Neuronal stem cell (in vitro differentiated cells): Measurements from ENCODE around the gene TSPO.

Source experiments
- DNase-seq: peaks from one replicate; pipeline ENCODE4 v3.0.0-alpha.2; 2013; ENCODE audit warnings: low spot score
- H2AFZ ChIP-seq: one replicate; pipeline ENCODE4 v1.6.1; 2013; ENCODE audit warnings: mild to moderate bottlenecking, low read length, inconsistent platforms
- H2AK5ac ChIP-seq: 2 replicates; pipeline ENCODE4 v1.6.1; 2013; ENCODE audit warnings: low read depth, mild to moderate bottlenecking, inconsistent platforms, low read length, moderate library complexity, mixed read lengths
- H2BK120ac ChIP-seq: 2 replicates; pipeline ENCODE4 v1.6.1; 2013; ENCODE audit warnings: low read depth, mild to moderate bottlenecking, inconsistent platforms, low read length, moderate library complexity, mixed read lengths
- H2BK12ac ChIP-seq: one replicate; pipeline ENCODE4 v1.6.1; 2013; ENCODE audit warnings: low read length, inconsistent platforms
- H2BK15ac ChIP-seq: 2 replicates; pipeline ENCODE4 v1.6.1; 2013; ENCODE audit warnings: mild to moderate bottlenecking, low read length, inconsistent platforms, mixed read lengths
- H2BK5ac ChIP-seq: one replicate; pipeline ENCODE4 v1.6.1; 2013; ENCODE audit warnings: inconsistent platforms, mild to moderate bottlenecking, low read length, moderate library complexity
- H3K14ac ChIP-seq: one replicate; pipeline ENCODE4 v1.6.1; 2013; ENCODE audit warnings: low read length, inconsistent platforms
- H3K18ac ChIP-seq: 2 replicates; pipeline ENCODE4 v1.6.1; 2013; ENCODE audit warnings: low read length, inconsistent platforms
- H3K23ac ChIP-seq: 2 replicates; pipeline ENCODE4 v1.6.1; 2013; ENCODE audit warnings: low read depth, mild to moderate bottlenecking, mixed read lengths, low read length, inconsistent platforms; ENCODE audit not compliant: poor library complexity
- H3K27ac ChIP-seq: replicated peaks from 3 replicates; pipeline ENCODE4 v1.5.1; 2013; ENCODE audit warnings: low read length, inconsistent platforms
- H3K27me3 ChIP-seq, 3 experiments: 2 replicates each; pipeline ENCODE4 v1.6.1; 2013; ENCODE audit warnings: low read length in 3 of 3, mild to moderate bottlenecking in 2 of 3, inconsistent platforms in 1 of 3, low read depth in 1 of 3, mixed read lengths in 1 of 3, moderate library complexity in 1 of 3; ENCODE audit not compliant: control insufficient read depth in 3 of 3, insufficient read depth in 3 of 3
- H3K36me3 ChIP-seq, 2 donors: replicated peaks in 1 of 2; 2 replicates each; pipeline ENCODE4 v1.6.1; 2013; ENCODE audit warnings: low read length in 2 of 2; ENCODE audit not compliant: control insufficient read depth in 2 of 2, insufficient read depth in 2 of 2
- H3K4ac ChIP-seq: 2 replicates; pipeline ENCODE4 v1.6.1; 2013; ENCODE audit warnings: inconsistent platforms, mild to moderate bottlenecking, low read length, moderate library complexity
- H3K4me1 ChIP-seq, 2 donors: 1 replicate in 1 of 2; 2 replicates in 1 of 2; pipeline ENCODE4 v1.6.1; 2013; ENCODE audit warnings: low read length in 2 of 2, low read depth in 1 of 2; ENCODE audit not compliant: control insufficient read depth in 2 of 2, insufficient read depth in 1 of 2
- H3K4me2 ChIP-seq: one replicate; pipeline ENCODE4 v1.6.1; 2013; ENCODE audit warnings: mild to moderate bottlenecking, low read length, inconsistent platforms; ENCODE audit not compliant: insufficient read depth, poor library complexity, severe bottlenecking
- H3K4me3 ChIP-seq, 2 donors: 2 replicates each; pipeline ENCODE4 v1.5.1; 2013; ENCODE audit warnings: low read length in 2 of 2, mild to moderate bottlenecking in 2 of 2, inconsistent platforms in 1 of 2, moderate library complexity in 1 of 2
- H3K79me1 ChIP-seq: one replicate; pipeline ENCODE4 v1.6.1; 2013; ENCODE audit warnings: low read depth, mild to moderate bottlenecking, inconsistent platforms, low read length, moderate library complexity
- H3K9ac ChIP-seq: one replicate; pipeline ENCODE4 v1.6.1; 2013; ENCODE audit warnings: mild to moderate bottlenecking, low read depth, low read length, inconsistent platforms; ENCODE audit not compliant: poor library complexity
- H3K9me3 ChIP-seq, 2 donors: replicated peaks in 1 of 2; 2 replicates each; pipeline versions ENCODE3 to v1.6.1; 2013; ENCODE audit warnings: low read length in 2 of 2, mild to moderate bottlenecking in 2 of 2, inconsistent platforms in 1 of 2, low read depth in 1 of 2, mixed read lengths in 1 of 2, moderate library complexity in 1 of 2; ENCODE audit not compliant: control insufficient read depth in 2 of 2, insufficient read depth in 1 of 2
- H4K8ac ChIP-seq: one replicate; pipeline ENCODE4 v1.6.1; 2013; ENCODE audit warnings: low read depth, mild to moderate bottlenecking, inconsistent platforms, low read length, moderate library complexity
- H4K91ac ChIP-seq: one replicate; pipeline ENCODE4 v1.6.1; 2013; ENCODE audit warnings: low read length, low read depth, mild to moderate bottlenecking, inconsistent platforms; ENCODE audit not compliant: poor library complexity
- WGBS, 2 donors: extraction: QIAGEN DNeasy Blood & Tissue Kit; methylation state at CpG; one replicate each; pipeline ENCODE4 v1.1.7; 2013; ENCODE audit warnings: missing lambda C conversion rate in 2 of 2, mixed read lengths in 1 of 2; ENCODE audit not compliant: insufficient read length in 2 of 2, insufficient replicate concordance in 1 of 2; ENCODE audit errors: extremely low coverage in 2 of 2; 5-methylcytosine and 5-hydroxymethylcytosine counted together

TSPO gene

GRCh38 chr22:43200031-43200430 lies 48.7 kb downstream of the TSPO start:
- Histone ChIP-seq H2AK5ac (no peak overlapping the region), H3K27me3 (peaks cover 0 to 22% (median 0%) of the 10 kb centered on the region in 3 experiments), H2BK120ac (no peak overlapping the region), H3K4me2 (no peak overlapping the region), H4K91ac (no peak overlapping the region), H3K23ac (no peak overlapping the region), H2BK15ac (no peak overlapping the region), H2BK5ac (no peak overlapping the region), H3K4ac (no peak overlapping the region), H3K79me1 (no peaks in the 10 kb centered on the region), H4K8ac (no peak overlapping the region), H3K27ac (no peak overlapping the region), H2BK12ac (no peak overlapping the region), H3K9ac (no peak overlapping the region), H3K14ac (no peak overlapping the region), H3K18ac (peak overlapping the region; percentile 30), H3K36me3 (peaks cover 0 to 37% of the 10 kb centered on the region in 2 donors), H3K4me1 (peaks cover 0 to 6% of the 10 kb centered on the region in 2 donors), H3K4me3 (no peak overlapping the region), H3K9me3 (peaks cover 0 to 8% of the 10 kb centered on the region in 2 donors), H2AFZ (no peak overlapping the region)
- WGBS, 2 donors = no CpG with 5 or more reads among the region's 17 CpGs
- DNase-seq = no peak

GRCh38 chr22:43200555-43200954 lies 49.2 kb downstream of the TSPO start:
- Histone ChIP-seq H4K91ac (no peak overlapping the region), H3K27ac (no peak overlapping the region), H2AFZ (no peak overlapping the region), H3K4me3 (no peak overlapping the region), H3K27me3 (peaks cover 0 to 22% (median 0%) of the 10 kb centered on the region in 3 experiments), H2BK120ac (no peak overlapping the region), H3K4me1 (peaks cover 0 to 6% of the 10 kb centered on the region in 2 donors), H2BK15ac (no peak overlapping the region), H3K36me3 (peaks cover 0 to 41% of the 10 kb centered on the region in 2 donors), H3K14ac (no peak overlapping the region), H3K18ac (no peak overlapping the region), H3K4me2 (no peak overlapping the region), H3K23ac (no peak overlapping the region), H3K4ac (no peak overlapping the region), H3K9me3 (peaks cover 0 to 8% of the 10 kb centered on the region in 2 donors), H3K79me1 (peaks cover 2% of the 10 kb centered on the region), H2BK5ac (no peak overlapping the region), H4K8ac (no peak overlapping the region), H2AK5ac (no peak overlapping the region), H2BK12ac (no peak overlapping the region), H3K9ac (no peak overlapping the region)
- WGBS, 2 donors = no CpG with 5 or more reads among the region's 13 CpGs
- no peak for DNase-seq

- Histone ChIP-seq H4K91ac (no peak overlapping the region), H2BK5ac (no peak overlapping the region), H3K4me1 (peaks cover 0 to 7% of the 10 kb centered on the region in 2 donors), H3K18ac (peak overlapping the region; percentile 27), H3K23ac (no peak overlapping the region), H3K4me2 (no peak overlapping the region), H3K9me3 (peaks cover 0 to 5% of the 10 kb centered on the region in 2 donors), H3K36me3 (peaks cover 0 to 42% of the 10 kb centered on the region in 2 donors), H2AFZ (peak overlapping the region; percentile 24), H3K27me3 (peaks cover 0 to 22% (median 0%) of the 10 kb centered on the region in 3 experiments), H3K4ac (no peak overlapping the region), H4K8ac (no peak overlapping the region), H3K27ac (no peak overlapping the region), H3K9ac (no peak overlapping the region), H3K14ac (no peak overlapping the region), H2BK15ac (no peak overlapping the region), H2BK12ac (no peak overlapping the region), H2AK5ac (no peak overlapping the region), H3K79me1 (peaks cover 5% of the 10 kb centered on the region), H3K4me3 (no peak overlapping the region), H2BK120ac (no peak overlapping the region)
- DNase-seq = no peak
- WGBS, 2 donors = no CpG with 5 or more reads among the region's 26 CpGs
These were observed 50.3 kb downstream of the TSPO start for GRCh38 chr22:43201486-43202219.

- H4K91ac ChIP-seq = no peak overlapping the region
- H3K27ac ChIP-seq = no peak overlapping the region
- H3K23ac ChIP-seq = no peak overlapping the region
- H3K27me3 ChIP-seq = peaks cover 0 to 20% (median 0%) of the 10 kb centered on the region in 3 experiments
- H3K18ac ChIP-seq = no peak overlapping the region
- no peak overlapping the region for H3K9ac ChIP-seq
- H3K4me3 ChIP-seq = no peak overlapping the region
- H3K4ac ChIP-seq = no peak overlapping the region
- peaks cover 0 to 49% of the 10 kb centered on the region in 2 donors for H3K36me3 ChIP-seq
- no peak overlapping the region for H2BK12ac ChIP-seq
- H2BK15ac ChIP-seq = no peak overlapping the region
- peaks cover 5% of the 10 kb centered on the region for H3K79me1 ChIP-seq
- H4K8ac ChIP-seq = no peak overlapping the region
- H2BK5ac ChIP-seq = no peak overlapping the region
- DNase-seq = no peak
- H3K14ac ChIP-seq = no peak overlapping the region
- H3K4me1 ChIP-seq = peaks cover 0 to 7% of the 10 kb centered on the region in 2 donors
- no peak overlapping the region for H2AK5ac ChIP-seq
- no peak overlapping the region for H2BK120ac ChIP-seq
- H3K4me2 ChIP-seq = no peak overlapping the region
- no CpG with 5 or more reads among the region's 10 CpGs for WGBS, 2 donors
- H3K9me3 ChIP-seq = peaks cover 0 to 5% of the 10 kb centered on the region in 2 donors
- no peak overlapping the region for H2AFZ ChIP-seq
These were observed 51.0 kb downstream of the TSPO start for GRCh38 chr22:43202326-43202725.
